CD4-positive, alpha-beta T cell (primary cell): Measurements from ENCODE around the gene SLC35G2. TPM values are rescaled to one million over a fixed set of nuclear protein-coding genes. Genes with fewer than 3 reads are reported as not detected.
"Not testable (repeated sequence)": the region's sequence is repeated elsewhere in the genome, so short reads cannot be mapped to it uniquely, and the experiment has no call there.

ENCODE experiments used
- ATAC-seq: fragments of 200-7000 bp; cut with Tn5 transposase; one replicate; pipeline ENCODE4 v1.10.0; 2022; ENCODE audit warnings: mild to moderate bottlenecking; ENCODE audit not compliant: poor library complexity
- CTCF ChIA-PET: fragments of 350-600 bp; sonication (Branson Sonifier 250); formaldehyde crosslinking; loops from one replicate; lab custom pipeline; 2021; ENCODE audit warnings: antibody characterized with exemption, inconsistent platforms; lab: Charles Lee
- POLR2A ChIA-PET: fragments of 350-600 bp; sonication (Branson Sonifier 250); formaldehyde crosslinking; loops from one replicate; lab custom pipeline; 2021; ENCODE audit warnings: antibody characterized with exemption, inconsistent platforms; lab: Charles Lee
- DNase-seq, 14 experiments: peaks; one replicate each; pipeline ENCODE4 v3.0.0-alpha.2; 2013 to 2020; ENCODE audit warnings: mixed read lengths in 2 of 14
- H3K27ac ChIP-seq, 2 donors: one replicate each; pipeline versions ENCODE4 v1.5.1 to v1.7.0; 2013; ENCODE audit warnings: low read length in 2 of 2, low read depth in 1 of 2, mild to moderate bottlenecking in 1 of 2
- H3K27me3 ChIP-seq, 2 experiments: 1 replicate in 1 of 2; 2 replicates in 1 of 2; pipeline versions ENCODE4 v1.6.1 to v1.7.0; 2013; ENCODE audit warnings: low read length in 2 of 2, control low read depth in 1 of 2, mild to moderate bottlenecking in 1 of 2, moderate library complexity in 1 of 2; ENCODE audit not compliant: insufficient read depth in 2 of 2, control insufficient read depth in 1 of 2
- H3K36me3 ChIP-seq: one replicate; pipeline ENCODE4 v1.6.1; 2013; ENCODE audit warnings: low read length, control low read depth; ENCODE audit not compliant: insufficient read depth
- H3K4me1 ChIP-seq: one replicate; pipeline ENCODE4 v1.6.1; 2013; ENCODE audit warnings: low read length, control low read depth; ENCODE audit not compliant: insufficient read depth
- H3K4me3 ChIP-seq: one replicate; pipeline ENCODE4 v1.5.1; 2013; ENCODE audit warnings: mild to moderate bottlenecking, low read length, moderate library complexity
- H3K9me3 ChIP-seq, 2 experiments: 1 replicate in 1 of 2; 2 replicates in 1 of 2; pipeline versions ENCODE4 v1.6.1 to v1.7.0; 2013; ENCODE audit warnings: low read length in 2 of 2, mild to moderate bottlenecking in 2 of 2, control low read depth in 1 of 2, moderate library complexity in 1 of 2; ENCODE audit not compliant: control insufficient read depth in 1 of 2, insufficient read depth in 1 of 2
- H3K27ac Mint-ChIP-seq: one replicate; pipeline ENCODE4 v1.8.0; 2020; ENCODE audit warnings: mixed read lengths
- H3K27me3 Mint-ChIP-seq: one replicate; pipeline ENCODE4 v1.8.0; 2021; ENCODE audit warnings: mixed read lengths
- H3K36me3 Mint-ChIP-seq: one replicate; pipeline ENCODE4 v1.8.0; 2021; ENCODE audit warnings: low read depth, mixed read lengths
- H3K4me1 Mint-ChIP-seq: one replicate; pipeline ENCODE4 v1.8.0; 2021; ENCODE audit warnings: low read depth, mixed read lengths
- H3K4me3 Mint-ChIP-seq: one replicate; pipeline ENCODE4 v1.8.0; 2020; ENCODE audit warnings: mild to moderate bottlenecking, mixed read lengths
- H3K9me3 Mint-ChIP-seq: one replicate; pipeline ENCODE4 v1.8.0; 2020; ENCODE audit warnings: mixed read lengths
- intact Hi-C, 2 experiments: fragments of 100-400 bp; cut with DNase I in 1 of 2; cut with micrococcal nuclease in 1 of 2; formaldehyde crosslinking; loops; one replicate each; pipeline versions ENCODE4 v1.15.1 to v1.9.0; 2023 to 2025; cut with DNase I, micrococcal nuclease
- total RNA-seq, 174 experiments: library from RNA in 2 of 174; stranded (reverse) in 2 of 174; gene quantifications; one replicate each; pipeline ENCODE4 v1.2.3 and lab custom pipeline; 2021 to 2026
- TF ChIP-seq, protein P1 (sequence below): fragments of 200-600 bp; IDR thresholded peaks from one replicate; pipeline ENCODE4 v1.8.0; 2022; ENCODE audit warnings: antibody characterized with exemption, mild to moderate bottlenecking

The SLC35G2 gene
- total RNA-seq, 2 experiments from 2014 or later: 0.14 TPM; not detected in 1

DNA sequence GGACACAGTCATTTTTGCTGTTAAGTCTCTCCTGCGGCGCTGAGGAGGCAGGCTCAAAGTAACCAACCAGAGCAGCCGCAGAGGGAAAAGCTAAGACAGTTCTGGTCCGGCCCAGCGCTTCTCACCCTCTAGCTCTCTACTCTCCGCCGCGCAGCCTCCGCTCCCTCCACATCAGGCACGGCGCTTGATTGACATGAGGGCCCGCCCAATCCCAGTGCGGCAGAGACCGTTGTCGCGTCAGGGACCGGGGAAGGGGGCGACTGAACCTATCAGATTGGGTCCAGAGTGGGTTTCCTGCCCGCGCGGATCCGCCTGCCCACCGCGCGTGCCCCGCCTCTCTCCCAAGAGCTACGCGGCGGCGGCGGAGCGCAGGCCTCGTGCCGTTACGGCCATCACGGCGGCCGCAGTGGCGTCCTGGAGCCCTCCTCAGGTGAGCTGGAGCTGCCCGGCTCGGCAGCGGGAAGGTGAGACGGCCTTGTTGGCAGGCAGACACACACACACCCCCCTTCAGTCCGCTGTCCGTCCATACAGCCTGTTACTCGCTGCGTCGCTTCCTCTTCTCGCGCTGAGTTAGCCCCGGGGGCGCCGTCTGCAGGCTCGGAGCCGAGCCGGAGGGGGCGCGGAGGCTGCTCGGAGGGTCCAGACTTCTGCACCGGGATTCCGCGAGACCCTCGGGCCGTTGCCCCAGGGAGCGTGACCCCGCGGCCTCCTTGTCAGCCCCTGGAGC lies 43.1 kb downstream of the SLC35G2 start, which contains the start of gene NCK1:
Gene NCK1, plus strand, starts transcription at position 319 of the 727 bp plus-strand sequence. CDS start 65,794 bp downstream, outside the sequence.
- POLR2A ChIA-PET: interaction anchor here (0.6 to 6.3 kb wide), 43 partner anchors 9 to 1717 kb away, joined by 3 to 188 read pairs (median 5); partner anchors contain the start of genes ARMC8, IL20RB, MSL2 and STAG1
- ATAC-seq (peak; percentile 95), DNase-seq (peak; percentile 96 to 99 (median 98))
- peaks cover 46% of the 10 kb centered on the region for H3K36me3 Mint-ChIP-seq
- no peaks in the 10 kb centered on the region for H3K27me3 Mint-ChIP-seq
- H3K9me3 Mint-ChIP-seq: no peaks in the 10 kb centered on the region
- peak within 1 kb of the TSS; percentile 97 for H3K27ac Mint-ChIP-seq
- intact Hi-C loops: loop anchor here (1.0 to 10.0 kb wide), 10 partner anchors 23 to 1733 kb away; partner anchors contain the start of genes CEP70 (in 1 of the 2), MSL2 (in 1 of the 2) and STAG1 (in 1 of the 2)
- Histone ChIP-seq H3K27me3 (no peaks in the 10 kb centered on the region), H3K4me3 (peak within 1 kb of the TSS; percentile 93), H3K27ac (peak within 1 kb of the TSS; percentile 93 to 94), H3K9me3 (no peaks in the 10 kb centered on the region), H3K4me1 (peaks cover 37% of the 10 kb centered on the region), H3K36me3 (peaks cover 5% of the 10 kb centered on the region)
- TF ChIP-seq, protein P1, sequence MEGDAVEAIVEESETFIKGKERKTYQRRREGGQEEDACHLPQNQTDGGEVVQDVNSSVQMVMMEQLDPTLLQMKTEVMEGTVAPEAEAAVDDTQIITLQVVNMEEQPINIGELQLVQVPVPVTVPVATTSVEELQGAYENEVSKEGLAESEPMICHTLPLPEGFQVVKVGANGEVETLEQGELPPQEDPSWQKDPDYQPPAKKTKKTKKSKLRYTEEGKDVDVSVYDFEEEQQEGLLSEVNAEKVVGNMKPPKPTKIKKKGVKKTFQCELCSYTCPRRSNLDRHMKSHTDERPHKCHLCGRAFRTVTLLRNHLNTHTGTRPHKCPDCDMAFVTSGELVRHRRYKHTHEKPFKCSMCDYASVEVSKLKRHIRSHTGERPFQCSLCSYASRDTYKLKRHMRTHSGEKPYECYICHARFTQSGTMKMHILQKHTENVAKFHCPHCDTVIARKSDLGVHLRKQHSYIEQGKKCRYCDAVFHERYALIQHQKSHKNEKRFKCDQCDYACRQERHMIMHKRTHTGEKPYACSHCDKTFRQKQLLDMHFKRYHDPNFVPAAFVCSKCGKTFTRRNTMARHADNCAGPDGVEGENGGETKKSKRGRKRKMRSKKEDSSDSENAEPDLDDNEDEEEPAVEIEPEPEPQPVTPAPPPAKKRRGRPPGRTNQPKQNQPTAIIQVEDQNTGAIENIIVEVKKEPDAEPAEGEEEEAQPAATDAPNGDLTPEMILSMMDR: no peak
- H3K4me3 Mint-ChIP-seq: peak within 1 kb of the TSS; percentile 92
- CTCF ChIA-PET: interaction anchor here (0.6 to 5.6 kb wide), 12 partner anchors 12 to 170 kb away, joined by 3 to 81 read pairs (median 4); partner anchors contain the start of gene STAG1
- H3K4me1 Mint-ChIP-seq: peaks cover 65% of the 10 kb centered on the region

DNA sequence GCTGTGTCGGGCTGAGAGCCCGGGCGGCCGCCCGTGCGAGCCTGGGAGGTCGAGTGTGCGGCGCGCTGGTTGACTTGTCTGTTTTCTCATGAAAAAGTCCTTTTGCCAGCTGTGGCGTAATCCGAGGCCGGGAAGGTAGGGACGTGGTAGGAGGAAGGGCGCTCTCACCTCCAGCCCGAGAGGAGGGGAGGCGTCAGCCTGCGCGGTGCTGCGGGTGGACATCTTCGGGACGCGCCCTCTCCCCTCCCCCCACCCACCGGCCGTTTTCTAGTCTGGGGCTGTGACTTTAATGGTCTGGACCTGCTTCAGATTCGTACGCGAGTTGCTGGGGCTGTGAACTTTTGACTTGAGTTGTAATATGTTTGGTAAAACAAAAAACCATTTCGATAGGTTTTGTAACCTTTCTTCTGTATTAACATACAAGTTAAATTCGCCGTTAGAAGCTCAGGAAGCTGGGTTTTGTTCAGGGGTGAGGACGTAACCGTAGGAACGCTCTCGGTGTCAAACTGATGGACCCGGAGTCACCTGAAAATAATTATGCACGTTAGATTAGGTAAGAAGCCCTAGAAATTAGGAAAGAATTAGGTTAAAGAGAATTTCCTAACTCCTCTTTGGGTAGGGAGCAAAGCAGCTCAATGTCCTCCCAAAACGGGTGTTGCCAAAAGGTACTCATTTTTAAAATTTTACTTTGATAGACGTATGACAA lies 43.8 kb downstream of the SLC35G2 start:
- Histone ChIP-seq H3K27ac (peak overlapping the region; percentile 93 to 94), H3K36me3 (peaks cover 9% of the 10 kb centered on the region), H3K4me3 (peak overlapping the region; percentile 93), H3K9me3 (no peaks in the 10 kb centered on the region), H3K4me1 (peaks cover 44% of the 10 kb centered on the region), H3K27me3 (no peaks in the 10 kb centered on the region)
- ChIA-PET POLR2A (interaction anchor here (0.7 to 6.3 kb wide), 29 partner anchors 8 to 784 kb away, joined by 3 to 188 read pairs (median 6); partner anchors contain the start of genes IL20RB, MSL2 and STAG1), CTCF (interaction anchor here (0.6 to 5.6 kb wide), 10 partner anchors 11 to 169 kb away, joined by 3 to 81 read pairs (median 4); partner anchors contain the start of gene STAG1)
- Mint-ChIP-seq H3K27ac (peak overlapping the region; percentile 97), H3K4me3 (peak overlapping the region; percentile 92), H3K9me3 (no peaks in the 10 kb centered on the region), H3K4me1 (peaks cover 70% of the 10 kb centered on the region), H3K36me3 (peaks cover 50% of the 10 kb centered on the region), H3K27me3 (no peaks in the 10 kb centered on the region)
- TF ChIP-seq, protein P1: peak; percentile 46
- no peak for ATAC-seq
- DNase-seq: peak in 10 of 14 experiments; percentile 14 to 73 (median 36)
- intact Hi-C loops: loop anchor here (1.0 to 10.0 kb wide), 9 partner anchors 22 to 1732 kb away; partner anchors contain the start of genes CEP70 (in 1 of the 2) and MSL2 (in 1 of the 2)

DNA sequence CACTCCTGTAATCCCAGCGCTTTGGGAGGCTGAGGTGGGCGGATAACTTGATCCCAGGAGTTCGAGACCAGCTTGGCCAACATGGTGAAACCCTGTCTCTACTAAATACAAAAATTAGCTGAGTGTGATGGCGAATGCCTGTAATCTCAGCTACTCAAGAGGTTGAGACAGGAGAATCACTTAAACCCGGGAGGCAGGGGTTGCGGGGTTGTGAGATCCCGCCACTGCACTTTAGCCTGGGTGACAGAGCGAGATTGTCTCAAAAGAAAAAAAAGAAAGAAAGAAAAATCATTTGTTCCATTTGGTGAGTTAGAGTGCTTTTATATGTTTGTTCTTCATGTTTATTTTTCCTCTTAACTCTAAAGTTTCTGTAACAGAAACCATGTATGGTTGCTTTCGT lies 50.4 kb downstream of the SLC35G2 start:
- peaks cover 25% of the 10 kb centered on the region for H3K4me1 ChIP-seq
- peaks cover 83% of the 10 kb centered on the region for H3K36me3 Mint-ChIP-seq
- DNase-seq (no peak), ATAC-seq (no peak)
- peaks cover 5% of the 10 kb centered on the region for H3K9me3 Mint-ChIP-seq
- TF ChIP-seq, protein P1: no peak
- ChIA-PET CTCF (interaction anchor here (1.8 kb wide), 1 partner anchor 13 kb away, joined by 3 read pairs; no protein-coding TSS in a partner anchor), POLR2A (no interaction called here)
- peaks cover 62% of the 10 kb centered on the region for H3K4me1 Mint-ChIP-seq
- no peaks in the 10 kb centered on the region for H3K27me3 Mint-ChIP-seq
- H3K36me3 ChIP-seq: peaks cover 37% of the 10 kb centered on the region
- H3K4me3 ChIP-seq: no peak overlapping the region
- no peak overlapping the region for H3K27ac Mint-ChIP-seq
- H3K4me3 Mint-ChIP-seq: no peak overlapping the region
- peaks cover 0 to 7% of the 10 kb centered on the region in 2 experiments for H3K9me3 ChIP-seq
- H3K27ac ChIP-seq: no peak overlapping the region
- intact Hi-C loops: loop anchor here in 1 of 2 experiments (10.0 kb wide), 1 partner anchor 1726 kb away; the partner anchor contains the start of gene CEP70
- no peaks in the 10 kb centered on the region for H3K27me3 ChIP-seq

DNA sequence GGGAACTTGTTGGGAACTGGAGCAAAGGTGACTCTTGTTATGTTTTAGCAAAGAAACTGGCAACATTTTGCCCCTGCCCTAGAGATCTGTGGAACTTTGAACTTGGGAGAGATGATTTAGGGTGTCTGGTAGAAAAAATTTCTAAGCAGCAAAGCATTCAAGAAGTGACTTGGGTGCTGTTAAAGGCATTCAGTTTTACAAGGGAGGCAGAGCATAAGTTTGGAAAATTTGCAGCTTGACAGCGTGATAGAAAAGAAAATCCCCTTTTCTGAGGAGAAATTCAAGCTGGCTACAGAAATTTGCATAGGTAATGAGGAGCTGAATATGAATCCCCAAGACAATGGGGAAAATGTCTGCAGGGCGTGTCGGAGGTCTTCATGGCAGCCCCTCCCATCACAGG lies 53.3 kb downstream of the SLC35G2 start:
- POLR2A ChIA-PET: interaction anchor here (2.6 kb wide), 1 partner anchor 11 kb away, joined by 11 read pairs; the partner anchor contains the start of gene NCK1
- peak overlapping the region; percentile 50 for H3K27ac Mint-ChIP-seq
- not testable (repeated sequence) for DNase-seq

More for the DNA sequence above, 53.3 kb downstream of the SLC35G2 start:
- H3K9me3 Mint-ChIP-seq, H3K4me3 Mint-ChIP-seq, CTCF ChIA-PET, H3K27me3 Mint-ChIP-seq, intact Hi-C loops, ATAC-seq, H3K4me3 ChIP-seq, H3K27me3 ChIP-seq, H3K9me3 ChIP-seq, H3K27ac ChIP-seq: not testable (repeated sequence)
- H3K4me1 Mint-ChIP-seq: peaks cover 65% of the 10 kb centered on the region
- H3K4me1 ChIP-seq: peaks cover 17% of the 10 kb centered on the region
- peaks cover 83% of the 10 kb centered on the region for H3K36me3 Mint-ChIP-seq
- peaks cover 32% of the 10 kb centered on the region for H3K36me3 ChIP-seq
